Esophagus squamous epithelium (tissue), 5 donors: ENCODE measurements around the gene PDGFD. TPM values are rescaled to one million over a fixed set of nuclear protein-coding genes. Genes with fewer than 3 reads are reported as not detected.

Experiments
- DNase-seq: peaks from one replicate; lab custom pipeline; 2025; lab: John Stamatoyannopoulos, UW
- H3K27ac ChIP-seq, 4 donors: fragments of 200-600 bp; sonication (generic); one replicate each; pipeline ENCODE4 v1.5.1; 2016 to 2019; ENCODE audit warnings: mild to moderate bottlenecking in 1 of 4
- H3K27me3 ChIP-seq, 4 donors: fragments of 200-600 bp; sonication (generic); 1 replicate in 3 of 4; 2 replicates in 1 of 4; pipeline versions ENCODE4 v1.5.1 to v1.6.0; 2017 to 2021; ENCODE audit warnings: antibody characterized with exemption in 1 of 4
- H3K36me3 ChIP-seq, 3 donors: fragments of 200-600 bp; sonication (generic); one replicate each; pipeline ENCODE4 v1.5.1; 2016 to 2019
- H3K4me1 ChIP-seq, 3 donors: fragments of 200-600 bp; sonication (generic); one replicate each; pipeline ENCODE4 v1.5.1; 2017 to 2019
- H3K4me3 ChIP-seq, 4 donors: fragments of 200-600 bp; sonication (generic); 1 replicate in 3 of 4; 2 replicates in 1 of 4; pipeline ENCODE4 v1.5.1; 2016 to 2019; ENCODE audit warnings: mild to moderate bottlenecking in 2 of 4, moderate library complexity in 1 of 4
- H3K9me3 ChIP-seq, 3 donors: fragments of 200-600 bp; sonication (generic); one replicate each; pipeline ENCODE4 v1.5.1; 2016 to 2019
- POLR2A ChIP-seq, 4 donors: fragments of 450-650 bp; IDR thresholded peaks; one replicate each; pipeline ENCODE4 v1.6.1; 2017; ENCODE audit warnings: antibody characterized with exemption in 4 of 4, mild to moderate bottlenecking in 4 of 4, moderate library complexity in 3 of 4
- WGBS, 2 donors: methylation state at CpG; one replicate each; pipeline ENCODE4 v1.1.5; 2018; 5-methylcytosine and 5-hydroxymethylcytosine counted together
- intact Hi-C: fragments of 100-400 bp; cut with DNase I; formaldehyde crosslinking; loops from one replicate; pipeline ENCODE4 v1.15.0; 2022
- total RNA-seq, 4 donors: library from RNA; depleted of rRNA; stranded (reverse); fragments of >200 nt; gene quantifications; one replicate each; pipeline ENCODE4 v1.1.0, GENCODE V29; 2016
- TF ChIP-seq, protein P1 (sequence below), 6 experiments: fragments of 450-650 bp in 4 of 6; fragments of 200-600 bp in 2 of 6; sonication (generic) in 2 of 6; IDR thresholded peaks; one replicate each; pipeline ENCODE4 v1.5.1; 2016 to 2019; ENCODE audit warnings: antibody characterized with exemption in 6 of 6, mild to moderate bottlenecking in 4 of 6, moderate library complexity in 4 of 6
- donor health status: DM: yes; HTN: yes; CAD: no.

Gene PDGFD
- total RNA-seq, 4 donors from 2014 or later: 0.27 to 1.9 (median 1.1) TPM

GRCh38 chr11:103964390-103964789 is 199.6 kb downstream of the PDGFD start:
- TF ChIP-seq POLR2A (IDR thresholded peaks at IDR 0.05): no peak
- TF ChIP-seq, protein P1, sequence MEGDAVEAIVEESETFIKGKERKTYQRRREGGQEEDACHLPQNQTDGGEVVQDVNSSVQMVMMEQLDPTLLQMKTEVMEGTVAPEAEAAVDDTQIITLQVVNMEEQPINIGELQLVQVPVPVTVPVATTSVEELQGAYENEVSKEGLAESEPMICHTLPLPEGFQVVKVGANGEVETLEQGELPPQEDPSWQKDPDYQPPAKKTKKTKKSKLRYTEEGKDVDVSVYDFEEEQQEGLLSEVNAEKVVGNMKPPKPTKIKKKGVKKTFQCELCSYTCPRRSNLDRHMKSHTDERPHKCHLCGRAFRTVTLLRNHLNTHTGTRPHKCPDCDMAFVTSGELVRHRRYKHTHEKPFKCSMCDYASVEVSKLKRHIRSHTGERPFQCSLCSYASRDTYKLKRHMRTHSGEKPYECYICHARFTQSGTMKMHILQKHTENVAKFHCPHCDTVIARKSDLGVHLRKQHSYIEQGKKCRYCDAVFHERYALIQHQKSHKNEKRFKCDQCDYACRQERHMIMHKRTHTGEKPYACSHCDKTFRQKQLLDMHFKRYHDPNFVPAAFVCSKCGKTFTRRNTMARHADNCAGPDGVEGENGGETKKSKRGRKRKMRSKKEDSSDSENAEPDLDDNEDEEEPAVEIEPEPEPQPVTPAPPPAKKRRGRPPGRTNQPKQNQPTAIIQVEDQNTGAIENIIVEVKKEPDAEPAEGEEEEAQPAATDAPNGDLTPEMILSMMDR (IDR thresholded peaks at IDR 0.05): no peak
- Histone ChIP-seq H3K4me1 (no peaks in the 10 kb centered on the region), H3K36me3 (no peaks in the 10 kb centered on the region), H3K9me3 (no peaks in the 10 kb centered on the region), H3K27me3 (no peaks in the 10 kb centered on the region), H3K4me3 (no peak overlapping the region), H3K27ac (no peak overlapping the region)
- intact Hi-C loops: no loop called here
- no peak for DNase-seq

DNA sequence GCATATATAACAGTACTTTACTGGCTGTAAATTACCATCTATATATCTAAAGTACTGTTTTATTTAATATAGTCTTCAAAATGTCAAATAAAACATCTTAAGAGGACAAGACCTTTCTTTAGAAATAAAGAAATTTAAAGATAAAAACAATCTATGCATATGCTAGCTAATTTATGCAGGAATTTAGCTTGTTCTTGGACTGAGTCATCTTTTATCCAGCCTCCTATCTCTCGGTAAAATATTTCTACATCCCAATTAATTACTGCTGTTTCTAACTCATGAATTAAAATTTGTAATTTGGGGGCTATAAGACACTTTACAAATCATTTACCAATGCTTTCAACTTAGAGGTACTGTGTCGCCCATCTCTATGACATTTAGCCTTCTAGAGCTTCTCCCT is 200.3 kb downstream of the PDGFD start:
- Histone ChIP-seq H3K4me1 (no peaks in the 10 kb centered on the region), H3K36me3 (no peaks in the 10 kb centered on the region), H3K9me3 (no peaks in the 10 kb centered on the region), H3K27me3 (no peaks in the 10 kb centered on the region), H3K4me3 (no peak overlapping the region), H3K27ac (no peak overlapping the region)
- DNase-seq: no peak
- TF ChIP-seq, protein P1 (IDR thresholded peaks at IDR 0.05): no peak
- TF ChIP-seq POLR2A (IDR thresholded peaks at IDR 0.05): no peak
- 71 to 79% methylated on average over 2 of the region's 2 CpGs for WGBS, 2 donors
- intact Hi-C loops: no loop called here

DNA sequence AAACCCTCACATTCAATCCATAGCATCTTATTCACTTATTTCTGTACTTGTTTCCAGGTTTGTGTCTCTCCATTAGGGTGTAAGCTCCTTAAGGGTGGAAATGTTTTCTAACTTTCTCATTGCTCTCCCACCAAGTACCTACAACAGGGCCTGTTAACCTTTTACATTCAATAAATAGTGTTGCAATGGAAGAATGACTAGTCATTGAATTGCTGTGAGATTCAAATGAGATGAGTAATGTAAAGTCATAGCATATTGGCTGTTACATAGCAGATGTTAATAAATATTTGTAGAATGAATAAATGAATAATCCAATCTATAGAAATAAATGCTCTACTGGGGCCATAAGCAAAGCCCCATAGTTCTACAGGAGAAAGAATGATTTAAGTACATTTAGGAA is 202.9 kb downstream of the PDGFD start:
- Histone ChIP-seq H3K27ac (no peak overlapping the region), H3K4me1 (no peaks in the 10 kb centered on the region), H3K9me3 (no peaks in the 10 kb centered on the region), H3K27me3 (no peaks in the 10 kb centered on the region), H3K4me3 (no peak overlapping the region), H3K36me3 (no peaks in the 10 kb centered on the region)
- DNase-seq: no peak
- TF ChIP-seq, protein P1 (IDR thresholded peaks at IDR 0.05): no peak
- no peak for TF ChIP-seq POLR2A (IDR thresholded peaks at IDR 0.05)
- intact Hi-C loops: no loop called here

- WGBS, 2 donors: 57 to 63% methylated on average over 2 of the region's 2 CpGs
- no peaks in the 10 kb centered on the region for H3K4me1 ChIP-seq
- H3K36me3 ChIP-seq: no peaks in the 10 kb centered on the region
- intact Hi-C loops: no loop called here
- H3K27ac ChIP-seq: no peak overlapping the region
- H3K9me3 ChIP-seq: no peaks in the 10 kb centered on the region
- H3K27me3 ChIP-seq: no peaks in the 10 kb centered on the region
- no peak overlapping the region for H3K4me3 ChIP-seq
- no peak for TF ChIP-seq POLR2A (IDR thresholded peaks at IDR 0.05)
- TF ChIP-seq, protein P1 (IDR thresholded peaks at IDR 0.05): no peak
- DNase-seq: no peak
Observed at GRCh38 chr11:103960108-103960507, 203.8 kb downstream of the PDGFD start.

GRCh38 chr11:103959279-103959942 is 204.5 kb downstream of the PDGFD start:
- Histone ChIP-seq H3K27me3 (no peaks in the 10 kb centered on the region), H3K9me3 (no peaks in the 10 kb centered on the region), H3K27ac (no peak overlapping the region), H3K4me3 (no peak overlapping the region), H3K4me1 (no peaks in the 10 kb centered on the region), H3K36me3 (no peaks in the 10 kb centered on the region)
- WGBS, 2 donors: 52 to 57% methylated on average over 3 of the region's 3 CpGs
- no peak for DNase-seq
- TF ChIP-seq, protein P1 (IDR thresholded peaks at IDR 0.05): no peak
- TF ChIP-seq POLR2A (IDR thresholded peaks at IDR 0.05): no peak
- intact Hi-C loops: no loop called here
